Panc1 (cell line): ENCODE measurements around the gene NUDT16L1. TPM values are rescaled to one million over a fixed set of nuclear protein-coding genes. Genes with fewer than 3 reads are reported as not detected.

Source experiments
- ATAC-seq: fragments of 200-7000 bp; cut with Tn5 transposase; 2 replicates; pipeline ENCODE4 v1.9.1; 2020; ENCODE audit warnings: mild to moderate bottlenecking, moderate library complexity
- BruUV-seq: library from RNA; stranded (reverse); fragments of 400-500 nt; replicated peaks from 2 replicates; lab custom pipeline; 2021; lab: Mats Ljungman, UMichigan
- CTCF ChIA-PET: fragments of 300-600 bp; sonication (Branson Sonifier 250); formaldehyde crosslinking; loops from one replicate; lab custom pipeline; 2022; ENCODE audit warnings: antibody characterized with exemption; lab: Charles Lee
- POLR2A ChIA-PET: fragments of 300-600 bp; sonication (Branson Sonifier 250); formaldehyde crosslinking; loops from one replicate; lab custom pipeline; 2022; ENCODE audit warnings: antibody characterized with exemption; lab: Charles Lee
- DNase-seq: peaks from one replicate; pipeline ENCODE4 v3.0.0-alpha.2; 2010; ENCODE audit warnings: low read depth, low spot score
- H3K27ac ChIP-seq: 2 replicates; pipeline ENCODE4 v1.5.1; 2011; ENCODE audit warnings: mild to moderate bottlenecking, low read length, inconsistent platforms
- H3K27me3 ChIP-seq: fragments of 200-500 bp; sonication (Bioruptor generic); 2 replicates; pipeline ENCODE4 v1.6.0; 2014; ENCODE audit warnings: low read length, inconsistent platforms; ENCODE audit not compliant: control insufficient read depth, insufficient read depth
- H3K36me3 ChIP-seq: fragments of 200-500 bp; sonication (Bioruptor generic); 2 replicates; pipeline ENCODE4 v1.5.1; 2014; ENCODE audit warnings: inconsistent platforms, mild to moderate bottlenecking, low read length, moderate library complexity; ENCODE audit not compliant: control insufficient read depth, insufficient read depth
- H3K4me1 ChIP-seq: 2 replicates; pipeline ENCODE4 v1.5.1; 2011; ENCODE audit warnings: inconsistent platforms, mild to moderate bottlenecking, low read length, moderate library complexity; ENCODE audit not compliant: control insufficient read depth, insufficient read depth
- H3K4me3 ChIP-seq, 2 experiments: 2 replicates each; pipeline ENCODE4 v1.5.1; 2011 to 2012; ENCODE audit warnings: low read depth in 2 of 2, low read length in 2 of 2, mild to moderate bottlenecking in 2 of 2, inconsistent platforms in 1 of 2, moderate library complexity in 1 of 2
- H3K9me3 ChIP-seq: fragments of 200-500 bp; sonication (Bioruptor generic); 2 replicates; pipeline ENCODE4 v1.5.1; 2014; ENCODE audit warnings: low read depth, mild to moderate bottlenecking, inconsistent platforms, low read length, moderate library complexity; ENCODE audit not compliant: control insufficient read depth, insufficient read depth
- CTCF ChIP-seq: fragments of 450-650 bp; IDR thresholded peaks from 2 replicates; pipeline ENCODE4 v1.5.1; 2017; ENCODE audit warnings: mild to moderate bottlenecking
- POLR2AphosphoS5 ChIP-seq: IDR thresholded peaks from 2 replicates; pipeline ENCODE4 v1.6.1; 2012; ENCODE audit warnings: mild to moderate bottlenecking, low read depth, low read length, moderate library complexity
- REST ChIP-seq, 2 experiments: IDR thresholded peaks; 2 replicates each; pipeline ENCODE4 v1.6.1; 2011 to 2012; ENCODE audit warnings: low read depth in 2 of 2, control low read depth in 1 of 2, low read length in 1 of 2, mild to moderate bottlenecking in 1 of 2, moderate library complexity in 1 of 2; ENCODE audit not compliant: insufficient read depth in 1 of 2
- SIN3A ChIP-seq: IDR thresholded peaks from 2 replicates; pipeline ENCODE4 v1.6.1; 2012; ENCODE audit warnings: low read depth, mild to moderate bottlenecking, low read length, moderate library complexity, borderline replicate concordance; ENCODE audit not compliant: insufficient read depth
- TCF7L2 ChIP-seq: IDR thresholded peaks from 2 replicates; pipeline ENCODE4 v1.6.1; 2011; ENCODE audit warnings: mild to moderate bottlenecking, low read depth, low read length, inconsistent platforms
- in situ Hi-C: cut with HindIII; loops from 2 replicates; pipeline ENCODE4 v1.10.0; 2016; ENCODE audit warnings: low sequenced_read_pairs, low pct_unique_long_range_greater_than_20kb
- intact Hi-C: fragments of 100-400 bp; cut with micrococcal nuclease; formaldehyde crosslinking; loops from one replicate; pipeline ENCODE4 v1.10.0; 2022; ENCODE audit not compliant: unreplicated experiment
- total RNA-seq: library from RNA; stranded (reverse); gene quantifications from one replicate; pipeline ENCODE4 v1.2.1, GENCODE V29; 2021; ENCODE audit not compliant: unreplicated experiment

The NUDT16L1 gene
- total RNA-seq, 1 experiment from 2014 or later = 42.9 TPM

GRCh38 chr16:4734063-4734729, 40.8 kb downstream of the NUDT16L1 start, which contains the start of the genes ANKS3 and DNAAF8:
ANKS3 (minus strand) TSS chr16:4734271; CDS start chr16:4730149, 4,122 bp downstream.
DNAAF8 (plus strand) TSS chr16:4734537; CDS start chr16:4736515, 1,978 bp downstream.
- TF ChIP-seq SIN3A (peak; percentile 96; the same call in 1 of the 2 replicates), POLR2AphosphoS5 (peak; percentile 24; the same call in 1 of the 2 replicates), CTCF (no peak), REST (IDR thresholded peaks at IDR 0.05; ENCODE audit: insufficient read depth in 1 of 2, low read depth in 2 of 2, low read length in 1 of 2) (peak; percentile 61 to 82; a peak in 3 of 4 replicates), TCF7L2 (peak; percentile 74; the same call in 1 of the 2 replicates)
- H3K4me3 ChIP-seq = peak within 1 kb of the TSS; percentile 75 to 89
- in situ Hi-C loops = no loop called here
- no peaks in the 10 kb centered on the region for H3K9me3 ChIP-seq
- intact Hi-C loops = no loop called here
- H3K36me3 ChIP-seq = peaks cover 4% of the 10 kb centered on the region; the same call in 1 of the 2 replicates
- no peaks in the 10 kb centered on the region for H3K27me3 ChIP-seq
- CTCF ChIA-PET = interaction anchor here (0.6 to 1.2 kb wide), 2 partner anchors 19 to 51 kb away, joined by 3 to 4 read pairs; no protein-coding TSS in a partner anchor
- H3K27ac ChIP-seq = peak within 1 kb of the TSS; percentile 86
- BruUV-seq = no TSS peak
- ATAC-seq = peak; percentile 97
- H3K4me1 ChIP-seq = no peaks in the 10 kb centered on the region
- POLR2A ChIA-PET = interaction anchor here (0.5 to 0.7 kb wide), 7 partner anchors 119 to 331 kb away, joined by 3 to 8 read pairs (median 5); no protein-coding TSS in a partner anchor
- DNase-seq = peak; percentile 78

GRCh38 chr16:4734730-4735535, 41.6 kb downstream of the NUDT16L1 start:
- ATAC-seq (peak; percentile 86), DNase-seq (peak; percentile 17)
- no peaks in the 10 kb centered on the region for H3K4me1 ChIP-seq
- TF ChIP-seq SIN3A (peak; percentile 94), CTCF (no peak), REST (IDR thresholded peaks at IDR 0.05; ENCODE audit: insufficient read depth in 1 of 2, low read depth in 2 of 2, low read length in 1 of 2) (no peak), TCF7L2 (no peak), POLR2AphosphoS5 (peak; percentile 53)
- POLR2A ChIA-PET = interaction anchor here (0.5 to 0.7 kb wide), 2 partner anchors 178 to 222 kb away, joined by 3 to 7 read pairs; no protein-coding TSS in a partner anchor
- intact Hi-C loops = no loop called here
- H3K4me3 ChIP-seq = peak overlapping the region; percentile 75 to 89
- H3K9me3 ChIP-seq = no peaks in the 10 kb centered on the region
- H3K27me3 ChIP-seq = no peaks in the 10 kb centered on the region
- TSS peak; percentile 89 for BruUV-seq
- CTCF ChIA-PET = interaction anchor here (0.6 to 1.2 kb wide), 2 partner anchors 20 to 52 kb away, joined by 3 to 4 read pairs; no protein-coding TSS in a partner anchor
- in situ Hi-C loops = no loop called here
- peaks cover 4% of the 10 kb centered on the region; the same call in 1 of the 2 replicates for H3K36me3 ChIP-seq
- H3K27ac ChIP-seq = peak overlapping the region; percentile 86
